Neural cell (in vitro differentiated cells): ENCODE data around the gene PCYT1B. TPM values are rescaled to one million over a fixed set of nuclear protein-coding genes. Genes with fewer than 3 reads are reported as not detected.

Experiments
- H2AFZ ChIP-seq: fragments of 200-600, 300-800 bp; sonication (generic), shearing (Covaris generic); 2 replicates; pipeline ENCODE4 v1.6.0; 2014; ENCODE audit warnings: low read depth, mild to moderate bottlenecking, antibody characterized with exemption, low read length, moderate library complexity
- H3F3A ChIP-seq: fragments of 200-600 bp; shearing (Covaris generic); 2 replicates; pipeline ENCODE4 v1.6.1; 2016; ENCODE audit warnings: mild to moderate bottlenecking, moderate library complexity, mixed read lengths, antibody characterized with exemption, low read length; ENCODE audit not compliant: insufficient read depth, poor library complexity, severe bottlenecking
- H3K27ac ChIP-seq: fragments of 200-600, 300-800 bp; sonication (generic), shearing (Covaris generic); 2 replicates; pipeline ENCODE4 v1.5.1; 2014; ENCODE audit warnings: mild to moderate bottlenecking, low read length, moderate library complexity
- H3K27me3 ChIP-seq: fragments of 300-800, 200-600 bp; sonication (generic), shearing (Covaris generic); 2 replicates; pipeline ENCODE4 v1.6.0; 2014; ENCODE audit warnings: mild to moderate bottlenecking, low read depth, low read length, moderate library complexity; ENCODE audit not compliant: insufficient read depth
- H3K36me3 ChIP-seq: fragments of 300-800, 200-600 bp; sonication (generic), shearing (Covaris generic); 2 replicates; pipeline ENCODE4 v1.5.1; 2014; ENCODE audit warnings: mild to moderate bottlenecking, antibody characterized with exemption, low read length, moderate library complexity; ENCODE audit not compliant: insufficient read depth
- H3K4me2 ChIP-seq: fragments of 300-800, 200-600 bp; sonication (generic), shearing (Covaris generic); 2 replicates; pipeline ENCODE4 v1.6.0; 2014; ENCODE audit warnings: mild to moderate bottlenecking, low read length
- H3K4me3 ChIP-seq: fragments of 300-800, 200-600 bp; sonication (generic), shearing (Covaris generic); 2 replicates; pipeline ENCODE4 v1.5.1; 2014; ENCODE audit warnings: mild to moderate bottlenecking, low read length, moderate library complexity
- H3K79me2 ChIP-seq: fragments of 200-600 bp; shearing (Covaris generic); replicated peaks from 2 replicates; pipeline ENCODE4 v1.6.0; 2014; ENCODE audit warnings: mild to moderate bottlenecking, low read length, moderate library complexity; ENCODE audit not compliant: insufficient read depth
- H3K9ac ChIP-seq: fragments of 300-800, 200-600 bp; sonication (generic), shearing (Covaris generic); 2 replicates; pipeline ENCODE4 v1.6.1; 2016; ENCODE audit warnings: mild to moderate bottlenecking, low read length, mixed read lengths
- H3K9me2 ChIP-seq: fragments of 200-600 bp; shearing (Covaris generic); 2 replicates; pipeline ENCODE4 v1.6.1; 2016; ENCODE audit warnings: mild to moderate bottlenecking, low read length, mixed read lengths; ENCODE audit not compliant: insufficient read depth
- H3K9me3 ChIP-seq: fragments of 200-600, 300-800 bp; sonication (generic), shearing (Covaris generic); 2 replicates; pipeline ENCODE4 v1.6.1; 2016; ENCODE audit warnings: mild to moderate bottlenecking, mixed run types, low read length, moderate library complexity, mixed read lengths
- H4K20me1 ChIP-seq: fragments of 200-600 bp; shearing (Covaris generic); 2 replicates; pipeline ENCODE4 v1.6.1; 2016; ENCODE audit warnings: mild to moderate bottlenecking, mixed run types; ENCODE audit not compliant: insufficient read depth
- EP300 ChIP-seq: fragments of 450-650 bp; conservative IDR thresholded peaks from 2 replicates; pipeline ENCODE4 v1.6.1; 2014; ENCODE audit warnings: antibody characterized with exemption, mild to moderate bottlenecking, moderate library complexity; ENCODE audit not compliant: poor library complexity, severe bottlenecking
- EZH2 ChIP-seq: fragments of 200-600, 300-800 bp; shearing (Covaris generic), sonication (generic); IDR thresholded peaks from 2 replicates; pipeline ENCODE4 v1.6.1; 2014; ENCODE audit warnings: antibody characterized with exemption, low read length, borderline replicate concordance, mild to moderate bottlenecking; ENCODE audit not compliant: insufficient read depth, poor library complexity, severe bottlenecking
- MXI1 ChIP-seq: fragments of 450-650 bp; conservative IDR thresholded peaks from 2 replicates; pipeline ENCODE4 v1.6.1; 2014; ENCODE audit warnings: antibody characterized with exemption, mild to moderate bottlenecking; ENCODE audit not compliant: poor library complexity, severe bottlenecking
- POLR2AphosphoS5 ChIP-seq: IDR thresholded peaks from 2 replicates; pipeline ENCODE4 v1.6.1; 2012
- RAD21 ChIP-seq: fragments of 450-650 bp; conservative IDR thresholded peaks from 2 replicates; pipeline ENCODE4 v1.6.1; 2014; ENCODE audit warnings: antibody characterized with exemption, mild to moderate bottlenecking, moderate library complexity
- SMC3 ChIP-seq: fragments of 450-650 bp; conservative IDR thresholded peaks from 2 replicates; pipeline ENCODE4 v1.6.1; 2014; ENCODE audit warnings: antibody characterized with exemption, mild to moderate bottlenecking, moderate library complexity; ENCODE audit not compliant: poor library complexity
- TAF1 ChIP-seq: IDR thresholded peaks from 2 replicates; pipeline ENCODE4 v1.6.1; 2012; ENCODE audit warnings: low read depth
- polyA plus RNA-seq: library from polyadenylated mRNA; depleted of rRNA; stranded (reverse); fragments of >200 nt; gene quantifications from 2 replicates; pipeline ENCODE4 v1.2.3, GENCODE V29; 2014
- TF ChIP-seq, protein P1 (sequence below): IDR thresholded peaks from 2 replicates; pipeline ENCODE4 v1.6.1; 2012; ENCODE audit warnings: borderline replicate concordance
- TF ChIP-seq, protein P2 (sequence below): fragments of 450-650 bp; IDR thresholded peaks from 2 replicates; pipeline ENCODE4 v1.5.1; 2014; ENCODE audit warnings: antibody characterized with exemption, mild to moderate bottlenecking, moderate library complexity; ENCODE audit not compliant: poor library complexity, severe bottlenecking

The PCYT1B gene
- polyA plus RNA-seq, 1 donor from 2014 or later, result 10.6 TPM

DNA sequence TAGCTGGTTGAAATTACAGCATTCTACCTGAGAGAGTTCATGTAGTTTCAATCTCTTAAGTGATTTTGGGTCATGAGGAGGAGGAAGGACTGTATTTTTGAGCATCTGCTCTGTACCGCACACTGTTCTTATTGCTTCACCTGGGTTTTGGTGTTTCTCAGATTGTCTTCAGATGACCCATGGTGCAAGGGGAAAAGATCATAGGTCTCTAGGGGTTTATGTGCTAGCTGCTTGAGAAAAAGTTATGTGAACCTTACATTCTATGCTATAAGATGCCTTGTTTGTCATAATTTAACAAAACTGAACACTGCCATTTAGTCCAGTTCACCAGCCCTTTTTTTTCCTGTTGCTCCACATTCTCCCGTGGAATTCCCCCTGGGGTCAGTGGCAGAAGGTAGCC is 121.7 kb downstream of the PCYT1B start:
- Histone ChIP-seq H3K4me3 (no peak overlapping the region), H3K36me3 (no peaks in the 10 kb centered on the region), H3K9me2 (no peaks in the 10 kb centered on the region), H3K9ac (no peak overlapping the region), H3K79me2 (no peaks in the 10 kb centered on the region), H3K4me2 (no peak overlapping the region), H3K27ac (no peak overlapping the region), H4K20me1 (no peaks in the 10 kb centered on the region), H3K27me3 (no peaks in the 10 kb centered on the region), H3F3A (no peaks in the 10 kb centered on the region), H3K9me3 (no peaks in the 10 kb centered on the region), H2AFZ (no peak overlapping the region)
- TF ChIP-seq EZH2, result no peak
- TF ChIP-seq MXI1, result no peak
- TF ChIP-seq, protein P1, sequence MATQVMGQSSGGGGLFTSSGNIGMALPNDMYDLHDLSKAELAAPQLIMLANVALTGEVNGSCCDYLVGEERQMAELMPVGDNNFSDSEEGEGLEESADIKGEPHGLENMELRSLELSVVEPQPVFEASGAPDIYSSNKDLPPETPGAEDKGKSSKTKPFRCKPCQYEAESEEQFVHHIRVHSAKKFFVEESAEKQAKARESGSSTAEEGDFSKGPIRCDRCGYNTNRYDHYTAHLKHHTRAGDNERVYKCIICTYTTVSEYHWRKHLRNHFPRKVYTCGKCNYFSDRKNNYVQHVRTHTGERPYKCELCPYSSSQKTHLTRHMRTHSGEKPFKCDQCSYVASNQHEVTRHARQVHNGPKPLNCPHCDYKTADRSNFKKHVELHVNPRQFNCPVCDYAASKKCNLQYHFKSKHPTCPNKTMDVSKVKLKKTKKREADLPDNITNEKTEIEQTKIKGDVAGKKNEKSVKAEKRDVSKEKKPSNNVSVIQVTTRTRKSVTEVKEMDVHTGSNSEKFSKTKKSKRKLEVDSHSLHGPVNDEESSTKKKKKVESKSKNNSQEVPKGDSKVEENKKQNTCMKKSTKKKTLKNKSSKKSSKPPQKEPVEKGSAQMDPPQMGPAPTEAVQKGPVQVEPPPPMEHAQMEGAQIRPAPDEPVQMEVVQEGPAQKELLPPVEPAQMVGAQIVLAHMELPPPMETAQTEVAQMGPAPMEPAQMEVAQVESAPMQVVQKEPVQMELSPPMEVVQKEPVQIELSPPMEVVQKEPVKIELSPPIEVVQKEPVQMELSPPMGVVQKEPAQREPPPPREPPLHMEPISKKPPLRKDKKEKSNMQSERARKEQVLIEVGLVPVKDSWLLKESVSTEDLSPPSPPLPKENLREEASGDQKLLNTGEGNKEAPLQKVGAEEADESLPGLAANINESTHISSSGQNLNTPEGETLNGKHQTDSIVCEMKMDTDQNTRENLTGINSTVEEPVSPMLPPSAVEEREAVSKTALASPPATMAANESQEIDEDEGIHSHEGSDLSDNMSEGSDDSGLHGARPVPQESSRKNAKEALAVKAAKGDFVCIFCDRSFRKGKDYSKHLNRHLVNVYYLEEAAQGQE, result no peak
- no peak for TF ChIP-seq EP300
- TF ChIP-seq RAD21, result no peak
- TF ChIP-seq SMC3, result no peak
- TF ChIP-seq, protein P2, sequence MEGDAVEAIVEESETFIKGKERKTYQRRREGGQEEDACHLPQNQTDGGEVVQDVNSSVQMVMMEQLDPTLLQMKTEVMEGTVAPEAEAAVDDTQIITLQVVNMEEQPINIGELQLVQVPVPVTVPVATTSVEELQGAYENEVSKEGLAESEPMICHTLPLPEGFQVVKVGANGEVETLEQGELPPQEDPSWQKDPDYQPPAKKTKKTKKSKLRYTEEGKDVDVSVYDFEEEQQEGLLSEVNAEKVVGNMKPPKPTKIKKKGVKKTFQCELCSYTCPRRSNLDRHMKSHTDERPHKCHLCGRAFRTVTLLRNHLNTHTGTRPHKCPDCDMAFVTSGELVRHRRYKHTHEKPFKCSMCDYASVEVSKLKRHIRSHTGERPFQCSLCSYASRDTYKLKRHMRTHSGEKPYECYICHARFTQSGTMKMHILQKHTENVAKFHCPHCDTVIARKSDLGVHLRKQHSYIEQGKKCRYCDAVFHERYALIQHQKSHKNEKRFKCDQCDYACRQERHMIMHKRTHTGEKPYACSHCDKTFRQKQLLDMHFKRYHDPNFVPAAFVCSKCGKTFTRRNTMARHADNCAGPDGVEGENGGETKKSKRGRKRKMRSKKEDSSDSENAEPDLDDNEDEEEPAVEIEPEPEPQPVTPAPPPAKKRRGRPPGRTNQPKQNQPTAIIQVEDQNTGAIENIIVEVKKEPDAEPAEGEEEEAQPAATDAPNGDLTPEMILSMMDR, result no peak
- no peak for TF ChIP-seq POLR2AphosphoS5
- no peak for TF ChIP-seq TAF1

DNA sequence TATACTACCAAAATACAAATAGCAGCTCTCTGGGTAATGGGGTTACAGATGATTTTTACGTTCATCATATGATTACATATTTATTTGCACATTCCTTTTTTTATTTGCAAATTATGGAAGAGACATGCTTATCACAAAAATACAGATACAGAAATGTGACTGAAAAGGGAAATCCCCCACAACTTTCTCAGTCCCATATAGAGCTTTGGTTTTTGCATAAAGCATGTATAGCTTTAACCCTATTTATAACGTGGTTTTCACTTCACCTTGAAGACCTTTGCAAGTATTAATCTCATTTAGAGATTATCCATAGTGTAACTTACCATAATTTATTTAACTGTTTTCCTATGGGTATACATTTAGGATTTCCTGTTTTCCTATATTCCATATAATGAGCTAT is 126.7 kb downstream of the PCYT1B start:
- TF ChIP-seq RAD21 (no peak), MXI1 (no peak)
- no peaks in the 10 kb centered on the region for H3K27me3 ChIP-seq
- H3K36me3 ChIP-seq, result no peaks in the 10 kb centered on the region
- H3K9me3 ChIP-seq, result no peaks in the 10 kb centered on the region
- no peaks in the 10 kb centered on the region for H3K9me2 ChIP-seq
- no peak overlapping the region for H3K4me3 ChIP-seq
- no peaks in the 10 kb centered on the region for H3F3A ChIP-seq
- H2AFZ ChIP-seq, result no peak overlapping the region
- no peak overlapping the region for H3K27ac ChIP-seq
- H3K9ac ChIP-seq, result no peak overlapping the region
- H4K20me1 ChIP-seq, result no peaks in the 10 kb centered on the region
- no peak overlapping the region for H3K4me2 ChIP-seq
- no peaks in the 10 kb centered on the region for H3K79me2 ChIP-seq

- Histone ChIP-seq H3K9me3 (no peaks in the 10 kb centered on the region), H3K27me3 (no peaks in the 10 kb centered on the region), H3F3A (no peaks in the 10 kb centered on the region), H3K4me3 (no peak overlapping the region), H3K79me2 (no peaks in the 10 kb centered on the region), H4K20me1 (no peaks in the 10 kb centered on the region), H2AFZ (no peak overlapping the region), H3K4me2 (no peak overlapping the region), H3K9ac (no peak overlapping the region), H3K36me3 (no peaks in the 10 kb centered on the region), H3K27ac (no peak overlapping the region), H3K9me2 (no peaks in the 10 kb centered on the region)
- peak; percentile 75 for TF ChIP-seq RAD21
- peak; percentile 70 for TF ChIP-seq SMC3
- no peak for TF ChIP-seq EP300
- TF ChIP-seq, protein P2, result peak; percentile 68
- no peak for TF ChIP-seq POLR2AphosphoS5
- TF ChIP-seq TAF1, result no peak
- TF ChIP-seq, protein P1, result no peak
- no peak for TF ChIP-seq MXI1
- no peak for TF ChIP-seq EZH2
Observed at GRCh38 chrX:24515447-24515846, 131.7 kb downstream of the PCYT1B start.
